SH-SY5Y (cell line): ENCODE measurements around the gene SIDT2.

ENCODE experiments used
- GATA2 ChIP-seq: IDR thresholded peaks from 2 replicates; pipeline ENCODE4 v1.6.1; 2011; ENCODE audit warnings: mild to moderate bottlenecking, low read depth, low read length
- GATA3 ChIP-seq: IDR thresholded peaks from 2 replicates; pipeline ENCODE4 v1.6.1; 2011; ENCODE audit warnings: low read depth, mild to moderate bottlenecking, low read length, moderate library complexity

DNA sequence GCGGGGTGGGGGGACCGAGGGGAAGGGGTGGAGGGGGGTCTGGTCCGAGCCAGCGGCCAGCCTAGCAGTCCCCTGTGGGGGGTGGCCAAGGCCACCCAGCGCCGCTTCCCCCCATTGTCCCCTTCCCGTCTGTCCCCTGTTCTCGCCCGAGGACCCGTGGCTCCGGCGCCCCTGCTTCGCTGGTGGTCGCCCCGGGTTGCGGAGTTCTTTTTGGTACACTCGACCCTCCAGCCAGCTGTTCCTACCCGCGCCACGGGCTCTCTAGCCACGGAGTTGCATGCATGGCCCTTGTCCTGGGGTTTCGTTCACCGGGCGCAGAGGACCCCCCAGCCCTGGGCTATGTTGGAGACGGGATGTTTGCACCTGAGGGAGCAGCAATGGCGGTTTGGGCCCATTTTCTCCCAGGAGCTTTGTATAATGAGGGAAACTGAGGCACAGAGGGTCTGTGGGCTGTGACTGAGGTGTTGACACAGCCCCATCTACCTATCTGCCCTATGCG is 54.4 kb downstream of the SIDT2 start:
- TF ChIP-seq GATA3 = no peak
- no peak for TF ChIP-seq GATA2
